Calu3 (cell line): ENCODE measurements around the gene DOCK1. TPM values are rescaled to one million over a fixed set of nuclear protein-coding genes. Genes with fewer than 3 reads are reported as not detected.

Experiments
- BruUV-seq: library from RNA; stranded (reverse); fragments of 400-500 nt; replicated peaks from 2 replicates; lab custom pipeline; 2021; lab: Mats Ljungman, UMichigan
- CTCF ChIA-PET: fragments of 300-600 bp; sonication (Branson Sonifier 250); formaldehyde crosslinking; loops from one replicate; lab custom pipeline; 2022; ENCODE audit warnings: antibody characterized with exemption; lab: Charles Lee
- DNase-seq: peaks from one replicate; pipeline ENCODE4 v3.0.0; 2022
- H3K27ac Mint-ChIP-seq: one replicate; pipeline ENCODE4 v1.8.0; 2022; ENCODE audit warnings: mixed read lengths; ENCODE audit not compliant: unreplicated experiment
- H3K27me3 Mint-ChIP-seq: one replicate; pipeline ENCODE4 v1.8.0; 2022; ENCODE audit warnings: mixed read lengths; ENCODE audit not compliant: unreplicated experiment
- H3K36me3 Mint-ChIP-seq: one replicate; pipeline ENCODE4 v1.8.0; 2022; ENCODE audit warnings: mild to moderate bottlenecking, moderate library complexity, mixed read lengths; ENCODE audit not compliant: insufficient read depth, unreplicated experiment
- H3K4me1 Mint-ChIP-seq: one replicate; pipeline ENCODE4 v1.8.0; 2022; ENCODE audit warnings: mild to moderate bottlenecking, low read depth, mixed read lengths; ENCODE audit not compliant: unreplicated experiment
- H3K4me3 Mint-ChIP-seq: one replicate; pipeline ENCODE4 v1.8.0; 2022; ENCODE audit warnings: mild to moderate bottlenecking, low read depth, moderate library complexity, mixed read lengths; ENCODE audit not compliant: unreplicated experiment
- H3K9me3 Mint-ChIP-seq: one replicate; pipeline ENCODE4 v1.8.0; 2022; ENCODE audit warnings: low read depth, mixed read lengths; ENCODE audit not compliant: unreplicated experiment
- intact Hi-C: fragments of 100-400 bp; cut with micrococcal nuclease; formaldehyde crosslinking; loops from one replicate; pipeline ENCODE4 v1.10.0; 2022; ENCODE audit not compliant: unreplicated experiment
- total RNA-seq: library from RNA; stranded (reverse); gene quantifications from 2 replicates; pipeline ENCODE4 v1.2.3, GENCODE V29; 2022
- TF ChIP-seq, protein P1 (sequence below): fragments of 200-600 bp; IDR thresholded peaks from one replicate; pipeline ENCODE4 v1.8.0; 2022; ENCODE audit warnings: antibody characterized with exemption; ENCODE audit not compliant: unreplicated experiment

DOCK1 gene
- total RNA-seq, 1 experiment from 2014 or later = 34.2 TPM

DNA sequence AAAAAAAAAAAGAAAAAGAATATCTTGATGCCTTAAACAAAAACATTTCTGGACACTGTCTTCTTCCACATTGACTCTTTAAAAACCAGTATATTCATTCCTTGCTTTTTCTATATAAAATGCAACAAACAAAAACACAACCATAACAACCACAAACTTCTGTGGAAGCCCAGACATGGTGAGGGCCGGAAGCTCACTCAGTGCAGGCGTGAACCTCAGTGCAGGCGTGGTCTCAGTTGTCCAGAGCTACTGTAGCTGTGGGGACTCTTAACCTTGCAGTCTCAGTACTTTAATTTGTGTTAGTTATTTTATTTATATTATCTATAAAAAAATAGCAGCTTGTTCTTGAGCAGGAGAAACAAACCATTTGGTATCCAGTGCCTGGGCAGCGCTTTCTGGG is 131.8 kb downstream of the DOCK1 start:
- DNase-seq = no peak
- TF ChIP-seq, protein P1, sequence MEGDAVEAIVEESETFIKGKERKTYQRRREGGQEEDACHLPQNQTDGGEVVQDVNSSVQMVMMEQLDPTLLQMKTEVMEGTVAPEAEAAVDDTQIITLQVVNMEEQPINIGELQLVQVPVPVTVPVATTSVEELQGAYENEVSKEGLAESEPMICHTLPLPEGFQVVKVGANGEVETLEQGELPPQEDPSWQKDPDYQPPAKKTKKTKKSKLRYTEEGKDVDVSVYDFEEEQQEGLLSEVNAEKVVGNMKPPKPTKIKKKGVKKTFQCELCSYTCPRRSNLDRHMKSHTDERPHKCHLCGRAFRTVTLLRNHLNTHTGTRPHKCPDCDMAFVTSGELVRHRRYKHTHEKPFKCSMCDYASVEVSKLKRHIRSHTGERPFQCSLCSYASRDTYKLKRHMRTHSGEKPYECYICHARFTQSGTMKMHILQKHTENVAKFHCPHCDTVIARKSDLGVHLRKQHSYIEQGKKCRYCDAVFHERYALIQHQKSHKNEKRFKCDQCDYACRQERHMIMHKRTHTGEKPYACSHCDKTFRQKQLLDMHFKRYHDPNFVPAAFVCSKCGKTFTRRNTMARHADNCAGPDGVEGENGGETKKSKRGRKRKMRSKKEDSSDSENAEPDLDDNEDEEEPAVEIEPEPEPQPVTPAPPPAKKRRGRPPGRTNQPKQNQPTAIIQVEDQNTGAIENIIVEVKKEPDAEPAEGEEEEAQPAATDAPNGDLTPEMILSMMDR = no peak
- H3K27me3 Mint-ChIP-seq = no peaks in the 10 kb centered on the region
- intact Hi-C loops = no loop called here
- H3K9me3 Mint-ChIP-seq = no peaks in the 10 kb centered on the region
- BruUV-seq = no TSS peak
- H3K4me3 Mint-ChIP-seq = no peak overlapping the region
- no peak overlapping the region for H3K27ac Mint-ChIP-seq
- H3K36me3 Mint-ChIP-seq = no peaks in the 10 kb centered on the region
- peaks cover 9% of the 10 kb centered on the region for H3K4me1 Mint-ChIP-seq
- CTCF ChIA-PET = no interaction called here

DNA sequence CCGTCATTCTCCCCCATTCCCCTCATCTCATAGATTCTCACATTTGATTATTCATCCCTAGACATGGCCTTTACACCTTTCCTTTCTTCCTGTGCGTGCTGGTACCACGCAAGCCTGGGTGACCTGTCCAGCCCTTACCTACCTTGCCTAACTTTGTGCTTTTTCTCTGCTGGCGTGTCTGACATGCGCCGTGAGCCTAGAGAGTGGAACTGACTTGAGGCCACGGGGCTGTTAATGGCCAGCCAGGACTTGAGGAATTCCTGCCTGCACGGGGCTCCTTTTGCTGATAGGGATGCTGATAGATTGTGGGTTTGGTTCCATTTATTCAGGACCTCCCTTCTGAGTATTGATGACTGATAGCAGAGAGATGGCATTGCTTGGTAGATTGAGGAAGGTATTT is 134.2 kb downstream of the DOCK1 start:
- H3K36me3 Mint-ChIP-seq = no peaks in the 10 kb centered on the region
- TF ChIP-seq, protein P1 = no peak
- intact Hi-C loops = no loop called here
- no peak overlapping the region for H3K27ac Mint-ChIP-seq
- H3K4me3 Mint-ChIP-seq = no peak overlapping the region
- no peak for DNase-seq
- H3K9me3 Mint-ChIP-seq = no peaks in the 10 kb centered on the region
- BruUV-seq = no TSS peak
- CTCF ChIA-PET = no interaction called here
- H3K27me3 Mint-ChIP-seq = no peaks in the 10 kb centered on the region
- peaks cover under 1% of the 10 kb centered on the region for H3K4me1 Mint-ChIP-seq

DNA sequence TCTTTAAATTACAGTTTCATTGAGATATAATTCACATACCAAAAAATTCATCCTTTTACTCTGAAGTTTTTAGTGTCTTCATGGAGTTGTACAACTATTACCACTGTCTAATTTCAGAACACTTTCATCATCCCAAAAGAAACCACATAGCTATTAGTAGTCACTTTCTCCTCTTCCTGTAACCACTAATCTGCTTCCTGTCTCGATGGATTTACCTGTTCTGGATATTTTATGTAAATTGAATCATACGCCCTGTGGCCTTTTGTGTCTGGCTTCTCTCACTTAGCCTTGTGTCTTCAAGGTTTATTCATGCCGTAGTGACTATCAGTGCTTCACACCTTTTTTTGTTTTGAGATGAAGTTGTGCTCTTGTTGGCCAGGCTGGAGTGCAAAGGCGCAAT is 135.5 kb downstream of the DOCK1 start:
- DNase-seq = no peak
- TF ChIP-seq, protein P1 = no peak
- H3K27me3 Mint-ChIP-seq = no peaks in the 10 kb centered on the region
- intact Hi-C loops = no loop called here
- no TSS peak for BruUV-seq
- no peaks in the 10 kb centered on the region for H3K36me3 Mint-ChIP-seq
- no peaks in the 10 kb centered on the region for H3K9me3 Mint-ChIP-seq
- no peak overlapping the region for H3K4me3 Mint-ChIP-seq
- H3K4me1 Mint-ChIP-seq = no peaks in the 10 kb centered on the region
- CTCF ChIA-PET = no interaction called here
- no peak overlapping the region for H3K27ac Mint-ChIP-seq

DNA sequence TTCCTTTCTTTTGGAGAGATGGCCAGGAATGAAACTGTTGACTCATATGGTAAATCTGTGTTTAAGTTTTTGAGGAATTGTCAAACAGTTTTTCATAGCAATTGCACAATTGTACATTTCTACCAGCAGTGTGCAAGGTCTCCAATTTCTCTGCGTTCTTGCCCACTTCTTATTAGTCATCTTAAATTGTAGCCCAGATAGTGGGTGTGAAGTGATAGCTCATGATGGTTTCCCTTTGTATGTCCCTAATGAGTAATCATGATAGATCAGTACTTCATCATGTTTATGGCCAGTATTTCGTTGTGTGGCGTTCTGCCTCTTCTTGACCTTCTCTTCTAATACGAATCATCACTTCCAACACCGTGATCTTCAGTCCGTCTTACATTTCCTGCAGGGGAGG is 136.3 kb downstream of the DOCK1 start:
- H3K27ac Mint-ChIP-seq = no peak overlapping the region
- TF ChIP-seq, protein P1 = no peak
- H3K4me1 Mint-ChIP-seq = no peaks in the 10 kb centered on the region
- DNase-seq = no peak
- CTCF ChIA-PET = interaction anchor here (0.6 kb wide), 1 partner anchor 511 kb away, joined by 3 read pairs; no protein-coding TSS in a partner anchor
- H3K9me3 Mint-ChIP-seq = no peaks in the 10 kb centered on the region
- H3K27me3 Mint-ChIP-seq = no peaks in the 10 kb centered on the region
- H3K4me3 Mint-ChIP-seq = no peak overlapping the region
- intact Hi-C loops = no loop called here
- BruUV-seq = no TSS peak
- H3K36me3 Mint-ChIP-seq = no peaks in the 10 kb centered on the region
